ENCODE results near the gene SOX6. TPM values are rescaled to one million over a fixed set of nuclear protein-coding genes. Genes with fewer than 3 reads are reported as not detected.

The SOX6 gene
- polyA plus RNA-seq, 1 donor (not counting 4 experiments of a cell fraction or from before 2014, with no cell fraction given), result 6.0 TPM

GRCh38 chr11:16326679-16327297, 29.6 kb downstream of the SOX6 start:
- DNase-seq (ENCODE audit: low read depth, low spot score) (no peak), FAIRE-seq (no peak)
- Histone ChIP-seq H3K79me2 (ENCODE audit: control insufficient read depth, insufficient read depth, low read length) (no peaks in the 10 kb centered on the region), H2AFZ (ENCODE audit: control insufficient read depth, low read length) (no peak overlapping the region), H3K4me3 (ENCODE audit: control insufficient read depth in 2 of 3, extremely low read depth in 1 of 3, insufficient read depth in 2 of 3, low read depth in 1 of 3, low read length in 3 of 3) (no peak overlapping the region), H3K9me3 (ENCODE audit: control insufficient read depth, low read depth, low read length) (no peaks in the 10 kb centered on the region), H3K27me3 (ENCODE audit: control insufficient read depth, extremely low read depth, insufficient read depth, low read length) (no peaks in the 10 kb centered on the region), H3K9ac (ENCODE audit: control insufficient read depth, extremely low read depth, insufficient read depth, low read length) (no peak overlapping the region), H3K4me1 (ENCODE audit: control insufficient read depth, extremely low read depth, insufficient read depth, low read length) (no peaks in the 10 kb centered on the region), H3K4me2 (ENCODE audit: control insufficient read depth, extremely low read depth, insufficient read depth, low read depth, low read length) (no peak overlapping the region), H3K9me1 (ENCODE audit: control insufficient read depth, extremely low read depth, insufficient read depth, low read length) (no peaks in the 10 kb centered on the region), H4K20me1 (ENCODE audit: control insufficient read depth, extremely low read depth, insufficient read depth, low read length) (no peaks in the 10 kb centered on the region), H3K36me3 (ENCODE audit: control insufficient read depth in 2 of 2, extremely low read depth in 1 of 2, insufficient read depth in 2 of 2, low read length in 2 of 2) (no peaks in the 10 kb centered on the region), H3K27ac (ENCODE audit: control insufficient read depth, insufficient read depth, low read length) (no peak overlapping the region)
- TF ChIP-seq EZH2 (IDR thresholded peaks at IDR 0.05; ENCODE audit: low read length) (no peak), CTCF (optimal IDR thresholded peaks at IDR 0.05 in 1 of 3, IDR thresholded peaks at IDR 0.05 in 1 of 3, conservative IDR thresholded peaks at IDR 0.05 in 1 of 3; ENCODE audit: extremely low read depth in 1 of 3, insufficient read depth in 2 of 3, low read length in 3 of 3) (no peak)
- dilution Hi-C loops (cut with MboI; ENCODE audit: extremely low pct_ligation_motif_present, low sequenced_read_pairs), result no loop called here

DNA sequence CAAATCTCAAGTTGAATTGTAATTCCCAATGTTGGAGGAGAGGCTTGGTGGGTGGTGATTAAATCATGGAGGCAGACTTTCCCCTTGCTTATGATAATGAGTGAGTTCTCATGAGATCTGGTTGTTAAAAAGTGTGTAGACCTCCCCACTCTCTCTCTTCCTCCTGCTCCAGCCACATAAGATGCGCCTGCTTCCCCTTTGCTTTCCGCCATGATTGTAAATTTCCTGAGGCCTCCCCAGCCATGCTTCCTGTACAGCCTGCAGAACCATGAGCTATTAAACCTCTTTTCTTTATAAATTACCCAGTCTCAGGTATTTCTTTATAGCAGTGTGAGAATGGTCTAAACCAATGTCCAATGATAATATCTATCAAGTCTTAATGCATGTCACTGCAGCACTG, 34.2 kb downstream of the SOX6 start:
- H3K9me3 ChIP-seq (ENCODE audit: control insufficient read depth, low read depth, low read length), result no peaks in the 10 kb centered on the region
- no peaks in the 10 kb centered on the region for H4K20me1 ChIP-seq (ENCODE audit: control insufficient read depth, extremely low read depth, insufficient read depth, low read length)
- H3K9me1 ChIP-seq (ENCODE audit: control insufficient read depth, extremely low read depth, insufficient read depth, low read length), result no peaks in the 10 kb centered on the region
- H3K9ac ChIP-seq (ENCODE audit: control insufficient read depth, extremely low read depth, insufficient read depth, low read length), result no peak overlapping the region
- dilution Hi-C loops (cut with MboI; ENCODE audit: extremely low pct_ligation_motif_present, low sequenced_read_pairs), result no loop called here
- no peak overlapping the region for H2AFZ ChIP-seq (ENCODE audit: control insufficient read depth, low read length)
- peaks cover 10% of the 10 kb centered on the region for H3K4me1 ChIP-seq (ENCODE audit: control insufficient read depth, extremely low read depth, insufficient read depth, low read length)
- H3K4me3 ChIP-seq (ENCODE audit: control insufficient read depth in 2 of 3, extremely low read depth in 1 of 3, insufficient read depth in 2 of 3, low read depth in 1 of 3, low read length in 3 of 3), result no peak overlapping the region
- no peaks in the 10 kb centered on the region for H3K36me3 ChIP-seq (ENCODE audit: control insufficient read depth in 2 of 2, extremely low read depth in 1 of 2, insufficient read depth in 2 of 2, low read length in 2 of 2)
- no peak overlapping the region for H3K4me2 ChIP-seq (ENCODE audit: control insufficient read depth, extremely low read depth, insufficient read depth, low read depth, low read length)
- H3K79me2 ChIP-seq (ENCODE audit: control insufficient read depth, insufficient read depth, low read length), result no peaks in the 10 kb centered on the region
- FAIRE-seq, result no peak
- TF ChIP-seq CTCF (optimal IDR thresholded peaks at IDR 0.05 in 1 of 3, IDR thresholded peaks at IDR 0.05 in 1 of 3, conservative IDR thresholded peaks at IDR 0.05 in 1 of 3; ENCODE audit: extremely low read depth in 1 of 3, insufficient read depth in 2 of 3, low read length in 3 of 3), result no peak
- TF ChIP-seq EZH2 (IDR thresholded peaks at IDR 0.05; ENCODE audit: low read length), result no peak
- H3K27me3 ChIP-seq (ENCODE audit: control insufficient read depth, extremely low read depth, insufficient read depth, low read length), result no peaks in the 10 kb centered on the region
- H3K27ac ChIP-seq (ENCODE audit: control insufficient read depth, insufficient read depth, low read length), result no peak overlapping the region
- DNase-seq (ENCODE audit: low read depth, low spot score), result no peak

Data from keratinocyte (primary cell).